Fibroblast of upper back skin (primary cell): Measurements from ENCODE around the gene SLC35A4.
"Not testable (repeated sequence)": the region's sequence is repeated elsewhere in the genome, so short reads cannot be mapped to it uniquely, and the experiment has no call there.

Source experiments
- DNase-seq: peaks from one replicate; pipeline ENCODE4 v3.0.0-alpha.2; 2013

SLC35A4 gene

DNA sequence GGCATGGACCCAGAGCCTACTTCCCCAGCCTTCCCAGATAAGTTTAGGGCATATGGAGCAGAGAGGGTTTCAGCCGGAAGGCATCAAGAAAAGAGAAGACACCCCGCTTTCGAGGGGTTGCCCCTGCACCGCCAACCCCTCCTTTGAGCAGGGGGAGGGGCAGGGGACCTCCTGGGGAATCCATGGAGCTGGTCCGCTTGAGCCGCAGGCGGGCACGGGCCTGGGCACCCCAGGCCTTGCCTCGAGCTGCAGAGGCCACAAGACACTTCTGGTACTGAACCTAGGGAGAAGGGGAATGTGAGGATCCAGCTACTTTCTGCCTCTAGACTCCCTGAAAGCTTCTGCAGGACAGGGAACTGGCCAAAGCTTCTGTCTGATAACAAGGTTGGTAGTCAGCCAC lies 6.1 kb upstream of the SLC35A4 start:
- DNase-seq, result no peak

- DNase-seq, result no peak
Observed at GRCh38 chr5:140560227-140560626, 4.4 kb upstream of the SLC35A4 start.

DNA sequence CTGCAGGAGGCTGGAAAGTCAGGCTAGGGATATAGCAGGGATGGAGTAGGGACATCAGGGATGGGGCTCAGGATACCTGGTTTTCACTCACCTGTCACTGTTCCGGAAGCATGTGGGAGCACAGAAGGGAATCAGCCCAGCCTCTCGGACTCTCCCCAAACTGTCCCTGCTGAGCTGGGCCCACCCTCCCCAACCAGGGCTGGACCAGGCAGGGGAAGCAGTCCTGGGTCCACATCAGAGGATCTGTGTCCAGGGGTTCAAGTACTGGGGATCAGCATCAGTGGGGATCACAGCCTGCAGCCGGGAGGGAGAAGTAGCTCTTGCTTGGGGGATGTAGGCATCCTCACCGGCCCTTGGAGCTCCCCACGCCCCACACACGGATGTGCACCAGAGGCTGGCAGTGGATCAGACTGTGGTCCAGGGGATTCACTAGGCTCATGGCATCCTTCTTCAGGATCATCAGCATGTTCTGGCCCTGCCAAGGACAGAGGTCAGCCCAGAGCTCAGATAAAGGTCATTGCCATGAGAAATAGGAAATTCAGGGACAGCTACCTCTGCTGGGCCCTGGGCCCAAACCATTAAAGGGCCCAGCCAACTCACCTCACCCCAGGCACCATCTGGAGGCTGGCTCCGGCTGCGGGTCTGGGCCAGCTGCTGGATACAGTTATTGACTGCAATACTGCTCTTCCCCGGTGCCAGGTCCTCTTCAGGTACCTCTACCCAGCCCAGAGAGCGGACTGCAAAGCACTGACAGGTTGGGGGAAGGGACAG lies 2.7 kb upstream of the SLC35A4 start:
- no peak for DNase-seq

DNA sequence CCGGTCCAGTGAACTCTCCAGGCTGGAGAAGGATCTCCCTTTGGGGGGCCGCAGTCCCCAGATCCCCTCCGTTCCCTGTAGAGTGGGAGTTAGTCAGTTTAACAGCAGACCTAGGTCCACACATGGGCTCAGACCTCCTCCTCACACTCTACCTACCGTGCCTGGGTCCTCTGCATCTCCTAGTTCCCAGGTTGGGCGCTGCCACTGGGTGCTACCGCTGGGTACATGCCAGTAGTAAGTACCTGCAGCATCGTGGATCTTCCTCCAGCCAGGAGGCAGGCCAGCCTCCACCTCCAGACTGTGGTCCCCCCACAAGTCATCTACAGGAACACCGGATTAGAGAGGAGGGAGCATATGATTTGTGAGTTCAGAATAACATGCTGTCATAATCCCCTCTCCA lies 1.0 kb upstream of the SLC35A4 start:
- DNase-seq, result no peak

- no peak for DNase-seq
Observed at GRCh38 chr5:140565024-140565779, 574 bp downstream of the SLC35A4 start.

- DNase-seq, result no peak
Observed at GRCh38 chr5:140565780-140566095, 1.1 kb downstream of the SLC35A4 start.

- no peak for DNase-seq
Observed at GRCh38 chr5:140566665-140567064, 2.0 kb downstream of the SLC35A4 start.

DNA sequence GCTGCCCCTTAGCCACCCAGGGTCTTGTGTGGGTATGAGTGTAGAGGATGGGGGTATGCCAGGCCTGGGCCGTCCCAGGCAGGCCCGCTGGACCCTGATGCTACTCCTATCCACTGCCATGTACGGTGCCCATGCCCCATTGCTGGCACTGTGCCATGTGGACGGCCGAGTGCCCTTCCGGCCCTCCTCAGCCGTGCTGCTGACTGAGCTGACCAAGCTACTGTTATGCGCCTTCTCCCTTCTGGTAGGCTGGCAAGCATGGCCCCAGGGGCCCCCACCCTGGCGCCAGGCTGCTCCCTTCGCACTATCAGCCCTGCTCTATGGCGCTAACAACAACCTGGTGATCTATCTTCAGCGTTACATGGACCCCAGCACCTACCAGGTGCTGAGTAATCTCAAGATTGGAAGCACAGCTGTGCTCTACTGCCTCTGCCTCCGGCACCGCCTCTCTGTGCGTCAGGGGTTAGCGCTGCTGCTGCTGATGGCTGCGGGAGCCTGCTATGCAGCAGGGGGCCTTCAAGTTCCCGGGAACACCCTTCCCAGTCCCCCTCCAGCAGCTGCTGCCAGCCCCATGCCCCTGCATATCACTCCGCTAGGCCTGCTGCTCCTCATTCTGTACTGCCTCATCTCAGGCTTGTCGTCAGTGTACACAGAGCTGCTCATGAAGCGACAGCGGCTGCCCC lies 2.6 kb downstream of the SLC35A4 start:
- no peak for DNase-seq

- DNase-seq, result no peak
Observed at GRCh38 chr5:140567871-140568270, 3.2 kb downstream of the SLC35A4 start.

DNA sequence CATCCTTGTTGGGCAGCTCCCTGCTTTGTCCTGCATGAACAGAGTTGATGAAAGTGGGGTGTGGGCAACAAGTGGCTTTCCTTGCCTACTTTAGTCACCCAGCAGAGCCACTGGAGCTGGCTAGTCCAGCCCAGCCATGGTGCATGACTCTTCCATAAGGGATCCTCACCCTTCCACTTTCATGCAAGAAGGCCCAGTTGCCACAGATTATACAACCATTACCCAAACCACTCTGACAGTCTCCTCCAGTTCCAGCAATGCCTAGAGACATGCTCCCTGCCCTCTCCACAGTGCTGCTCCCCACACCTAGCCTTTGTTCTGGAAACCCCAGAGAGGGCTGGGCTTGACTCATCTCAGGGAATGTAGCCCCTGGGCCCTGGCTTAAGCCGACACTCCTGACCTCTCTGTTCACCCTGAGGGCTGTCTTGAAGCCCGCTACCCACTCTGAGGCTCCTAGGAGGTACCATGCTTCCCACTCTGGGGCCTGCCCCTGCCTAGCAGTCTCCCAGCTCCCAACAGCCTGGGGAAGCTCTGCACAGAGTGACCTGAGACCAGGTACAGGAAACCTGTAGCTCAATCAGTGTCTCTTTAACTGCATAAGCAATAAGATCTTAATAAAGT lies 3.9 kb downstream of the SLC35A4 start:
- DNase-seq, result no peak

DNA sequence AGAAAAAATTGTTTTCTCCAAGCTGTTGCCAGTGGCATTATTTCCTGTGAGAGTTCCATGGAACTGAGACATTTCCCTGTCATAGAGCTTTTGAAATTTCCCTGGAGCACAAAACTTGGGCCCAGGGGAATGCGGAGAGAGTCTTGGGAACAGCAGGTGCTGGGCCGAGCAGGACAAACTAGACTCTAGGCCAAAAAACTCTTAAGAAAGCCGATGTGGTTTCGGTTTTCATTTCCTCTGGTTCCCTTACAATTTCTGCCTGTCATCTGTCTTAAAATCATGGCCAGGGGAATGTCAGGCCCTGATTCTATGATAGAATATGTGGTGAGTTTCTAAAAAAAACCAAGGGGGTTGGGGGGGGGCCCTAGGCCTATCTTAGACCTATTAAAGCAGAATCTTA lies 4.6 kb downstream of the SLC35A4 start:
- DNase-seq, result no peak

GRCh38 chr5:140570058-140570457 lies 5.4 kb downstream of the SLC35A4 start:
- no peak for DNase-seq

DNA sequence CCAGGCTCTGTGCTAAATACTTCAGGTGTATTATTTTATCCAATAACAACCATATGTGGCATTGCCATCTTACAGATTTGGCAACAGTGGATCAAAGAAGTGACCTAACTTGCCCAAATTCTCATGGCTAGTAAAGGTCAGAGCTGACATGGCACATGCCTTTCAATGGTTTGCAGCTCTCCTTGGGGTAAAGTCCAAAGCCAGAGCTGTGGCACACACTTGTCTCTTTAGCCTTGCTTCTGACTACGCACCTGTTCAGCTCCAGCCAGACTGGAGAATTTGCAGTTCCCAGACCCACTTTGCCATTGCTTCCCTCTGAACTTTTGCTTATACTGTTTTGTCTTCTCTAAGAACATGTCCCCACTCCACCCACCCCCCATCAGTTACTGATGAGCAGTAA lies 5.9 kb downstream of the SLC35A4 start:
- DNase-seq, result no peak

- DNase-seq, result no peak
Observed at GRCh38 chr5:140571105-140571504, 6.5 kb downstream of the SLC35A4 start.

GRCh38 chr5:140573683-140574082 lies 9.1 kb downstream of the SLC35A4 start:
- no peak for DNase-seq

DNA sequence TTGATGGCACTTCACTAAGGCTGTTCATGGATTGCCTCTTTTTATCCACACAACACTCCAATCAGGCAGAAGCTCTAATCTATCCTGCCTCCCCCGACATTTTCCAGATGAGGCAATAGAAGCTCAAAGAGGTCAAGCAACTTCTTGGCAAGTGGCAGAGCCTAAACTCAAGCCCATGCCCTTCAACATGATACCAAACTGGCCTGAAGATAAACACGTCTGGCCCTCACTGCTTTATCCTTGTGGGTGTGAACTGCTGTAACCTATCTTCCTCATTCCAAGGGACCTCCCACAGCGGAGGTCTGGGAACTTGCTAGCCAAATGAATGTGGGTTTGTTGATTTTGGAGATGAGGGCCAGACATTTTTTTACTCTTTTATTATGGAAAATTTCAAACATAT lies 9.5 kb downstream of the SLC35A4 start:
- DNase-seq, result no peak

DNA sequence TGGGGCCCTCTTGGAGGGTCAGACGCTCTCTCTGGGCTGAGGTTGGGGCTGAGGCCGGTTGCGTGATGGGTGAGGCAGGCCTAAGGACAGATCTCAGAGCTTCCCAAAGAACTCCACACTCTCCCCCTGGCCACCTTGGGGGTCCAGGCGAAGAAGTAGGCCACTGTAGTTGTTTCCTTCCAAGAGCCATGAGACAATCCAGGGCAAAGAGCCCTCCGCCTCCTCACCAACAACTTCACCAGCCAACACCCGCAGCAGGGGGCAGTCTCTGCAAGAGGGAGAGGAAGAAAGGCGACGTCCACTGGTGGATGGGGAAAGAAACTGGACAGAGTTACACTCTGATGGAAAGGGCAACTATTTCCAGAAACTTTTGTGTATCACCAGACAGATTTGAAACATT lies 10.7 kb downstream of the SLC35A4 start:
- DNase-seq, result no peak

DNA sequence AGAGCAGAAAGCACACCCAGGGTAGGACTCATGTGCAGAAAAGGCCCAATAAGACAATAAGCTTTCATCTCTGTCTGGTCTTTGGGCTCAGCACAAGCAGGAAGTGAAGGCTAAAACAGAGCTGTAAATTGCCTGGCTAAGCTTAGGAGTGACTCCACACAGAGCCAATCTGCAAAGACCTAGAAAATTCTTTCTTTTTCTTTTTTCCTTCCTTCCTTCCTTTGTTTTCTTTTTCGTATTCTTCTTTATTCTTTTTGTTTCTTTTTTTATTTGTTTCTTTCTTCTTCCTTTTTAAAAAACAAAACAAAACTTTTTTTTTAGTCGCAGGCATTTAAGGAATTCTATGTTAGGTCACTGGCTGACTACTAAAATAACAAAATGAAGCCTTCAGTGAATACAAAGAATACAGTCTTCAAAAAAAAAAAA lies 12.2 kb downstream of the SLC35A4 start:
- no peak for DNase-seq

DNA sequence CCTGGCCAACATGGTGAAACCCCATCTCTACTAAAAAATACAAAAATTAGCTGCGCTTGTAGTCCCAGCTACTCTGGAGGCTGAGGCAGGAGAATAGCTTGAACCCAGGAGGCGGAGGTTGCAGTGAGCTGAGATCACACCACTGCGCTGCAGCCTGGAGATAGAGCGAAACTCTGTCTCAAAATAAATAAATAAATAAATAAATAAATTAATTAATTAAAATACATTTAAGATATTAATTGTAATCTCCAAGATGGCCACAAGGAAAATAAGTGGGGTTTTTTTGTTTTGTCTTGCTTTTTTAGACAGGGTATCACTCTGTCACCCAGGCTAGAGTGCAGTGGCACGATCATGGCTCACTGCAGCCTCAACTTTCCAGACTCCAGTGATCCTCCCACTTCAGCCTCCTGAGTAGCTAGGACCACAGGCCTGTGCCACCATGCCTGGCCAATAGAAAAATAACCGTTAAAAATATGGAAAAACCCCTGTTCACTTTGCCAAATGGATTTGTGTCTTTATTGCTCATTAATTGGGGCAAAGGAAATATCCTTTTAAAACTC lies 14.6 kb downstream of the SLC35A4 start:
- DNase-seq, result not testable (repeated sequence)

DNA sequence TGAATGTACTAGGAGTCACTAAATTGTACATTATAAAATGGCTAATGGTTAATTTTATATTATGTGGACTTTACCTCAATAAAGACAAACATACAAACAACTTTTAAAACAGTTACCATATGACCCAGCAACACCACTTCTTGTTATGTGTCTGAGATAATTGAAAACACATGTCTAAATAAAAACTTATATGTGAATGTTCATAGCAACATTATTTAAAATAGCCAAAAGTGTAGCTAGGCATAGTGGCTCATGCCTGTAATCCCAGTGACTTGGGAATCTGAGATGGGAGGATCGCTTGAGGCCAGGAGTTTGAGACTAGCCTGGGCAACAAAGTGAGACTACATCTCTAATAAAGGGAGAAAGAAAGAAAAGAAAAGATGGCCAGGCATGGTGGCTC lies 22.9 kb downstream of the SLC35A4 start:
- no peak for DNase-seq

DNA sequence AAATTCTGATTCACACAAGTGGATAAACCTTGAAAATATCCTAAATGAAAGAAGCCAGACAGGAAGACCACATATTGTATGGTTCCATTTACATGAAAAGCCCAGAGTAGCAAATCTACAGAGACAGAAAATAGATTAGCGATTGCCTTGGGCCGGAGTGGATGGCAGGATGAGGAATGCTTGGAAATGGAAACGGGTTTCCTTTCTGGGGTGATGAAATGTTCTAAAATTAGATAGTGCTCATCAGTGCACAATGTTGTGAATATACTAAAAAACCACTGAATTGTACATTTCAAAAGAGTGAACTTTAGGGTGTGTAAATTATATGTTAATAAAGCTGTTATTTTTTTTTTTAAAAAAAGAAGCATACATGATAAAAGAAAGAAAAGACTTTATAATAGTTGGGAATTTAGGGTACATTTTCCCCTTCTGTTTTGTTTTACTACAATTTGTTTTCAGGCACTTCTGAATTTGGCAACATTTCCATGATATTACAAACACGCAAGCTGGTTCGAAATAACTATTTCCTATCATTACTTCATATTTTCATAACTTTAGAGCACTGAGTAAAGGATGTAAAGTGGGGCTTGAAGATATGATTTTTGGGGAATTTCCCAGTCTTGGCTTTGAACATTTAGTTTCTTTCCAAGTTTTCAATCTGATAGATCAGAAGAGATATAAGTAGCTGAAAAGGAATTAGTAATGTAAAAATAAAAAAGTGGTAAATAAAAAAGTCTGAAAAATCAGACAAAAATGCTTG lies 23.9 kb downstream of the SLC35A4 start:
- peak; percentile 13 for DNase-seq

GRCh38 chr5:140590861-140591260 lies 26.2 kb downstream of the SLC35A4 start:
- no peak for DNase-seq
